C4-2B (cell line): ENCODE results near the gene RNU1-2.
"Not testable (repeated sequence)": the region's sequence is repeated elsewhere in the genome, so short reads cannot be mapped to it uniquely, and the experiment has no call there.

ENCODE experiments used
- H3K27ac ChIP-seq: fragments of 450-650 bp; 2 replicates; pipeline ENCODE4 v1.5.1; 2017

RNU1-2 gene

GRCh38 chr1:16895598-16896315 lies at the start of gene RNU1-2:
Gene RNU1-2 (plus strand): TSS chr1:16895980.
- peak within 1 kb of the TSS; percentile 73 for H3K27ac ChIP-seq

- H3K27ac ChIP-seq = not testable (repeated sequence)
These were observed 39.6 kb upstream of the RNU1-2 start for GRCh38 chr1:16856201-16856600.

- H3K27ac ChIP-seq = not testable (repeated sequence)
These were observed 36.4 kb upstream of the RNU1-2 start for GRCh38 chr1:16859167-16860041.

- not testable (repeated sequence) for H3K27ac ChIP-seq
These were observed 35.7 kb upstream of the RNU1-2 start for GRCh38 chr1:16860048-16860447.

- H3K27ac ChIP-seq = not testable (repeated sequence)
These were observed 33.9 kb upstream of the RNU1-2 start for GRCh38 chr1:16861832-16862245.

- H3K27ac ChIP-seq = not testable (repeated sequence)
These were observed 33.4 kb upstream of the RNU1-2 start for GRCh38 chr1:16862415-16862814.

GRCh38 chr1:16863024-16863423 lies 32.8 kb upstream of the RNU1-2 start:
- H3K27ac ChIP-seq = not testable (repeated sequence)

GRCh38 chr1:16866926-16867707 lies 28.7 kb upstream of the RNU1-2 start:
- H3K27ac ChIP-seq = not testable (repeated sequence)

GRCh38 chr1:16868787-16869186 lies 27.0 kb upstream of the RNU1-2 start:
- not testable (repeated sequence) for H3K27ac ChIP-seq

- H3K27ac ChIP-seq = not testable (repeated sequence)
These were observed 25.8 kb upstream of the RNU1-2 start for GRCh38 chr1:16869996-16870395.

- not testable (repeated sequence) for H3K27ac ChIP-seq
These were observed 24.6 kb upstream of the RNU1-2 start for GRCh38 chr1:16871171-16871570.

GRCh38 chr1:16872152-16873075 lies 23.4 kb upstream of the RNU1-2 start:
- not testable (repeated sequence) for H3K27ac ChIP-seq

- not testable (repeated sequence) for H3K27ac ChIP-seq
These were observed 22.5 kb upstream of the RNU1-2 start for GRCh38 chr1:16873076-16873879.

GRCh38 chr1:16874968-16875765 lies 20.6 kb upstream of the RNU1-2 start:
- not testable (repeated sequence) for H3K27ac ChIP-seq

GRCh38 chr1:16881742-16882141 lies 14.0 kb upstream of the RNU1-2 start:
- H3K27ac ChIP-seq = not testable (repeated sequence)
